GM23248 (cell line): ENCODE results near the gene GRIK3. TPM values are rescaled to one million over a fixed set of nuclear protein-coding genes. Genes with fewer than 3 reads are reported as not detected.

Experiments used
- DNase-seq: peaks from one replicate; pipeline ENCODE4 v3.0.0-alpha.2; 2015
- H2AFZ ChIP-seq: fragments of 200-600 bp; sonication (generic); 2 replicates; pipeline ENCODE4 v1.6.1; 2016; ENCODE audit warnings: antibody characterized with exemption
- H3F3A ChIP-seq: fragments of 200-600 bp; sonication (generic); 2 replicates; pipeline ENCODE4 v1.6.1; 2016; ENCODE audit warnings: mild to moderate bottlenecking, antibody characterized with exemption, mixed run types; ENCODE audit not compliant: insufficient read depth
- H3K27ac ChIP-seq: fragments of 200-600 bp; sonication (generic); 2 replicates; pipeline ENCODE4 v1.5.1; 2016; ENCODE audit warnings: mild to moderate bottlenecking
- H3K27me3 ChIP-seq: fragments of 200-600 bp; sonication (generic); replicated peaks from 2 replicates; pipeline ENCODE4 v1.6.1; 2016; ENCODE audit warnings: mild to moderate bottlenecking; ENCODE audit not compliant: insufficient read depth
- H3K36me3 ChIP-seq: fragments of 200-600 bp; sonication (generic); 2 replicates; pipeline ENCODE4 v1.6.1; 2016; ENCODE audit warnings: low read depth, mild to moderate bottlenecking
- H3K4me1 ChIP-seq: fragments of 200-600 bp; sonication (generic); 2 replicates; pipeline ENCODE4 v1.6.1; 2016; ENCODE audit warnings: mild to moderate bottlenecking; ENCODE audit not compliant: insufficient read depth
- H3K4me2 ChIP-seq: fragments of 200-600 bp; sonication (generic); one replicate; pipeline ENCODE4 v1.6.1; 2016; ENCODE audit warnings: mild to moderate bottlenecking; ENCODE audit not compliant: unreplicated experiment
- H3K4me3 ChIP-seq: fragments of 200-600 bp; sonication (generic); 2 replicates; pipeline ENCODE4 v1.5.1; 2016; ENCODE audit warnings: mild to moderate bottlenecking
- H3K79me2 ChIP-seq: fragments of 200-600 bp; sonication (generic); 2 replicates; pipeline ENCODE4 v1.6.1; 2016; ENCODE audit warnings: mild to moderate bottlenecking; ENCODE audit not compliant: insufficient read depth
- H3K9ac ChIP-seq: fragments of 200-600 bp; sonication (generic); 2 replicates; pipeline ENCODE4 v1.6.1; 2016; ENCODE audit warnings: mild to moderate bottlenecking
- H3K9me2 ChIP-seq: fragments of 200-600 bp; sonication (generic); 2 replicates; pipeline ENCODE4 v1.6.1; 2016; ENCODE audit warnings: mixed run types, mild to moderate bottlenecking, moderate library complexity; ENCODE audit not compliant: insufficient read depth
- H3K9me3 ChIP-seq: fragments of 200-600 bp; sonication (generic); one replicate; pipeline ENCODE4 v1.6.1; 2017; ENCODE audit warnings: low read depth
- H4K20me1 ChIP-seq: fragments of 200-600 bp; sonication (generic); 2 replicates; pipeline ENCODE4 v1.6.0; 2016; ENCODE audit not compliant: insufficient read depth
- EZH2 ChIP-seq: fragments of 200-600 bp; sonication (generic); IDR thresholded peaks from 2 replicates; pipeline ENCODE4 v1.6.1; 2018; ENCODE audit warnings: antibody characterized with exemption, mild to moderate bottlenecking; ENCODE audit not compliant: insufficient read depth, poor library complexity, severe bottlenecking
- EZH2phosphoT487 ChIP-seq: fragments of 200-600 bp; sonication (generic); IDR thresholded peaks from 2 replicates; pipeline ENCODE4 v1.6.1; 2018; ENCODE audit warnings: antibody characterized with exemption, moderate library complexity, mild to moderate bottlenecking, low read depth; ENCODE audit not compliant: insufficient read depth
- WGBS, 2 experiments: methylation state at CpG; one replicate each; pipeline ENCODE4 v1.1.6; 2015 to 2017; ENCODE audit warnings: low lambda C conversion rate in 2 of 2, low coverage in 1 of 2; ENCODE audit errors: missing lambda C conversion rate in 2 of 2; 5-methylcytosine and 5-hydroxymethylcytosine counted together
- in situ Hi-C: fragments of 300-500 bp; cut with MboI; formaldehyde crosslinking; loops from 2 replicates; pipeline ENCODE4 v1.15.0; 2020
- polyA plus RNA-seq: library from polyadenylated mRNA; unstranded; fragments of >200 nt; fragmentation: Nextera tagmentation; extraction: Ambion mirVana; gene quantifications from 2 replicates; pipeline ENCODE4 v1.2.1, GENCODE V29; 2016
- total RNA-seq: library from RNA; depleted of rRNA; stranded (reverse); fragments of >200 nt; shearing (Covaris generic); gene quantifications from 2 replicates; pipeline ENCODE4 v1.2.3, GENCODE V29; 2014

The GRIK3 gene
- total and polyA plus RNA-seq, 2 experiments from 2014 or later = not detected

DNA sequence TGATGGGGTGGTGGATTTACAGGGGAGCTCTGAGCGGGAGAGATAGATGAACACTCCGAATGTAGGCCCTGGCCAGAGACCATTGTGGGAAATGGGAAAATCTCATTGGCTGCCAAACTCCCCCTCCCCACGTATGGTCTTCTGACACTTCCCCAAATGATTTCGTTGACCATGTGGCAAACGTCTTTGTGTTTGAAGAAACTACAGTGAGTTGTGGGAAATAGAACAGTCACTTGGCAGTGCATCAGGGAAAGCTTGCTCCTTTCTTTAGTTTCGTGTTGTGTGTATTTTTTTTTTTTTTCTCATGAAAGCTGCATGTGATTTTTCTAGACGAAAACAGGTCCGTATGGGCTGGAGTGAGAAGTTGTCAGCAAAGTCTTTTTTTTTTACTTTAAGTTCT, 25.0 kb upstream of the GRIK3 start:
- H3K27me3 ChIP-seq = no peaks in the 10 kb centered on the region
- TF ChIP-seq EZH2phosphoT487 = no peak
- TF ChIP-seq EZH2 = no peak

DNA sequence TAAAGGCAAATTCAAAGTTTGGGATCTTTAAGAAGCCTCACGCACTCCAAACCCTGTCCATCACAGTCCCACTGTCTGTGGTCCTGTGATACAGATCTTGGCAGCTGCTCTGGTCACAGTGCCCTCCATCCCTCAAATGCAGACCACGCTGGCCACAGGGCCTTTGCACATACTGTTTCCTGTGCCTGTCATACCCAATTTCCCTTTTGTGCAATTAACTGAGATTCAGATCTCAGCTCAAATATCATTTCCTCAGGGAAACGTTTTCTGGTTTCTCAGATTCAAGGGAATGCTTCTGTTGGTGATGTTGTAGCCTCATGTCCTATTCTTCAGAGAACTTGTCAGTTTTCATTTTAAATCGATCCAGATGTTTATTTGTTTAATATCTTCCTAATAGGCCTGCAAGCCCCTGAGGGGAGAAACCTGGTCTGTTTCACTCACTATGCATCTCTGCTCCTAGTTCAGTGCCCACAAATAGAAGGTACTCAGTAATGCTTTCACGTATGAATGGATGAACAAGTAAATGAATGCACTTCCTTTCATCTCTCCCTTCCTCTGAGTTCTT, 24.2 kb upstream of the GRIK3 start:
- no peaks in the 10 kb centered on the region for H3K9me3 ChIP-seq
- WGBS, 2 experiments = 24 to 31% methylated on average over 5 of the region's 5 CpGs
- no peak overlapping the region for H3K9ac ChIP-seq
- no peaks in the 10 kb centered on the region for H3K9me2 ChIP-seq
- no peak for TF ChIP-seq EZH2phosphoT487
- no peak for TF ChIP-seq EZH2
- no peaks in the 10 kb centered on the region for H3F3A ChIP-seq
- no peaks in the 10 kb centered on the region for H3K79me2 ChIP-seq
- in situ Hi-C loops = no loop called here
- no peak overlapping the region for H3K4me3 ChIP-seq
- H3K27ac ChIP-seq = no peak overlapping the region
- no peak overlapping the region for H2AFZ ChIP-seq
- no peaks in the 10 kb centered on the region for H3K36me3 ChIP-seq
- H4K20me1 ChIP-seq = no peaks in the 10 kb centered on the region
- no peaks in the 10 kb centered on the region for H3K27me3 ChIP-seq
- H3K4me1 ChIP-seq = no peaks in the 10 kb centered on the region
- DNase-seq = no peak
- H3K4me2 ChIP-seq = no peak overlapping the region

More for the DNA sequence above, 25.0 kb upstream of the GRIK3 start:
- Histone ChIP-seq H3K27ac (no peak overlapping the region), H3K4me2 (no peak overlapping the region), H3K79me2 (no peaks in the 10 kb centered on the region), H3K4me1 (no peaks in the 10 kb centered on the region), H3K9ac (no peak overlapping the region), H3K9me2 (no peaks in the 10 kb centered on the region), H3F3A (no peaks in the 10 kb centered on the region), H2AFZ (no peak overlapping the region), H3K4me3 (no peak overlapping the region), H3K36me3 (no peaks in the 10 kb centered on the region), H3K9me3 (no peaks in the 10 kb centered on the region), H4K20me1 (no peaks in the 10 kb centered on the region)
- no peak for DNase-seq
- in situ Hi-C loops = no loop called here
- WGBS, 2 experiments = 17 to 18% methylated on average over 8 of the region's 8 CpGs

DNA sequence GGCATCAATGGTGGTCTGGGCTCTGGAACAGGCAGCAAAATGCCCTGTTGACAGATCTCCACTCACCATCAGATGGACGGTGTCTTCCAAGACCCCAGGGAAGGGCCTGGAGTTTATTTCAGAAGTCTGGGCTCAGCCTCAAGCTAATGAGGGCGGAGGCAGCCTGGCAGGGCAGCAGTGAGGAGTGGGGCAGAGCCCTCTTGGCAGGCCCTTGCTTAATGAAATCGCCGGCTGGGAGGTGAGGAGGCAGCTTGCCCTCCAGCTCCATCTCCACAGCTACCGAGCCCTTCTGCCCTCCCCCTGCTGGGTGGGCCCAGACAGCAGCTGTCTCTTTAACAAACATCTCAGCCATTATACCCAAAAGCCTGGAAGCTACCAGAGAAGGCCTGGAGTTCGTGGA, 22.0 kb upstream of the GRIK3 start:
- H3K79me2 ChIP-seq = no peaks in the 10 kb centered on the region
- in situ Hi-C loops = no loop called here
- H3K9ac ChIP-seq = no peak overlapping the region
- TF ChIP-seq EZH2 (no peak), EZH2phosphoT487 (no peak)
- 2% methylated on average over 6 of the region's 6 CpGs for WGBS, 2 experiments
- H3K4me1 ChIP-seq = no peaks in the 10 kb centered on the region
- no peak overlapping the region for H3K4me3 ChIP-seq
- DNase-seq = no peak
- H3K9me2 ChIP-seq = no peaks in the 10 kb centered on the region
- H4K20me1 ChIP-seq = no peaks in the 10 kb centered on the region
- no peak overlapping the region for H3K4me2 ChIP-seq
- no peaks in the 10 kb centered on the region for H3K36me3 ChIP-seq
- H3F3A ChIP-seq = no peaks in the 10 kb centered on the region
- no peaks in the 10 kb centered on the region for H3K9me3 ChIP-seq
- H3K27me3 ChIP-seq = no peaks in the 10 kb centered on the region
- H3K27ac ChIP-seq = no peak overlapping the region
- no peak overlapping the region for H2AFZ ChIP-seq

DNA sequence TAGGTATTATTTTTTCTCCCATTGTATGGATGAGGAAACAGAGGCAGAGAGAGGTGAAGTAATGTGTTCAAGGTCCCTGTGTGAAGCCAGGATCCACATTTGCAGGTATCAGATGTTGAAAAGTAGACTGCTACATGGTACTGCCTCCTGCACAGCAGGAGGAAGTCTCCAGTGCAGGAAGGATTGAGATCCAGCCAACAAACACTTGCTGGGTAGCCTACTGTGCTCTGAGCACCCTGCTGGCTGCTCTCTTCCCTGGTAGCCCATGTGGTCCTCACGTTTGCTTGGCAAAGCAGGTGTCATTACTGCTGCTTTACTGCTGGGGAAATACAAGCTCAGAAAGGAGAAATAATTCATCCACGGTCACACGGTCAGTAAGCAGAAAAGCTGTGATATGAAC, 21.3 kb upstream of the GRIK3 start:
- no peaks in the 10 kb centered on the region for H4K20me1 ChIP-seq
- TF ChIP-seq EZH2phosphoT487 (no peak), EZH2 (no peak)
- DNase-seq = no peak
- no peaks in the 10 kb centered on the region for H3K9me3 ChIP-seq
- no peaks in the 10 kb centered on the region for H3K4me1 ChIP-seq
- H3K4me2 ChIP-seq = no peak overlapping the region
- no peak overlapping the region for H3K27ac ChIP-seq
- no peaks in the 10 kb centered on the region for H3K27me3 ChIP-seq
- no peak overlapping the region for H3K4me3 ChIP-seq
- H3F3A ChIP-seq = no peaks in the 10 kb centered on the region
- in situ Hi-C loops = no loop called here
- no peak overlapping the region for H2AFZ ChIP-seq
- H3K9me2 ChIP-seq = no peaks in the 10 kb centered on the region
- H3K9ac ChIP-seq = no peak overlapping the region
- H3K79me2 ChIP-seq = no peaks in the 10 kb centered on the region
- H3K36me3 ChIP-seq = no peaks in the 10 kb centered on the region
- 11 to 16% methylated on average over 3 of the region's 3 CpGs for WGBS, 2 experiments

DNA sequence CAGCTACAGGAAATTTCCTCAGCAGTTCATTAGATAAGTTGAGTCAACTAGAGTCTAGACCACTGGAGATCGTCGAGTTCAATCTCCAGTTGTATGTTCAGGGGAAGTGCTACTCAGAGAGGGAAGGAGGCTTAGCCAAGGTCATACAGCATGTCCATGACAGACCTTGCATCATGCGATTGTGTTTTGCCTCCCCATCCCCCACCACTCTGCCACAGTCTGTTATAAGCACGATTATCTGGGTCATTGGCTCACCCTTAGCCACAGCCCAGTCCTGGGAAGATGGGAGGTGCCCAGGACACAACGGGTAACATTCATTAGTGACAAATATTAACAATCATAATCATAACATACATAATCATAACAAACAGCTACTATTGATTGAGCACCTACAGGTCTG, 18.9 kb upstream of the GRIK3 start:
- TF ChIP-seq EZH2 (no peak), EZH2phosphoT487 (no peak)
- Histone ChIP-seq H3K9me2 (no peaks in the 10 kb centered on the region), H3K79me2 (no peaks in the 10 kb centered on the region), H3K9ac (no peak overlapping the region), H3K4me3 (no peak overlapping the region), H3F3A (no peaks in the 10 kb centered on the region), H3K27ac (no peak overlapping the region), H3K36me3 (no peaks in the 10 kb centered on the region), H4K20me1 (no peaks in the 10 kb centered on the region), H3K27me3 (no peaks in the 10 kb centered on the region), H3K9me3 (no peaks in the 10 kb centered on the region), H3K4me2 (no peak overlapping the region), H2AFZ (no peak overlapping the region), H3K4me1 (no peaks in the 10 kb centered on the region)
- in situ Hi-C loops = no loop called here
- 20 to 22% methylated on average over 5 of the region's 5 CpGs for WGBS, 2 experiments
- DNase-seq = no peak
